ENCODE measurements around the gene KCNQ1. TPM values are rescaled to one million over a fixed set of nuclear protein-coding genes. Genes with fewer than 3 reads are reported as not detected.

KCNQ1 gene
- total and polyA plus RNA-seq, 2 of the 13 experiments (the other 11 are each of a cell fraction or from before 2014, with no cell fraction given) = 0.02 to 0.08 TPM

GRCh38 chr11:2651054-2651617, 206.3 kb downstream of the KCNQ1 start (continued):
- TF ChIP-seq RBAK (CRISPR knock-in tag; IDR thresholded peaks at IDR 0.05) (no peak), POLR2G (IDR thresholded peaks at IDR 0.05; ENCODE audit: low read depth, low read length) (peak; percentile 65; the same call in 1 of the 2 replicates), RBM22 (optimal IDR thresholded peaks at IDR 0.05; ENCODE audit: low read length) (peak; percentile 62), FLYWCH1 (CRISPR knock-in tag; IDR thresholded peaks at IDR 0.05) (no peak), RAD21 (CRISPR knock-in tag; IDR thresholded peaks at IDR 0.05) (no peak), POLR2AphosphoS5 (IDR thresholded peaks at IDR 0.05; ENCODE audit: low read depth, low read length) (peak; percentile 55; the same call in 1 of the 2 replicates), ATF4 (CRISPR knock-in tag; IDR thresholded peaks at IDR 0.05) (no peak)

- POLR2A ChIA-PET = no interaction called here
- no peaks in the 10 kb centered on the region for H3K27me3 ChIP-seq (ENCODE audit: control insufficient read depth in 1 of 2, insufficient read depth in 2 of 2, low read length in 2 of 2)
- no peak for FAIRE-seq
- no peak overlapping the region for H3K27ac ChIP-seq (ENCODE audit: extremely low read length, insufficient read depth, low read length)
- no peak for TF ChIP-seq CHD4 (IDR thresholded peaks at IDR 0.05; ENCODE audit: borderline replicate concordance, low read length)
- TF ChIP-seq RBM22 (optimal IDR thresholded peaks at IDR 0.05; ENCODE audit: low read length) = peak; percentile 68
- no peak for TF ChIP-seq GPBP1L1 (CRISPR knock-in tag; IDR thresholded peaks at IDR 0.05)
- TF ChIP-seq POLR2A (IDR thresholded peaks at IDR 0.05; ENCODE audit: insufficient read depth in 1 of 2, low read depth in 2 of 2, low read length in 2 of 2) = peak in 1 of 2 experiments; percentile 21; a peak in 2 of 4 replicates
- TF ChIP-seq U2AF1 (optimal IDR thresholded peaks at IDR 0.05; ENCODE audit: low read depth, low read length) = peak; percentile 13
- TF ChIP-seq HMG20A (CRISPR knock-in tag; IDR thresholded peaks at IDR 0.05; ENCODE audit: borderline replicate concordance) = no peak
- TF ChIP-seq AGO1 (IDR thresholded peaks at IDR 0.05; ENCODE audit: low read depth, low read length, poor library complexity, severe bottlenecking) = peak; percentile 98
- peak; percentile 98 for TF ChIP-seq AGO2 (optimal IDR thresholded peaks at IDR 0.05; ENCODE audit: low read depth, low read length)
- TF ChIP-seq ZSCAN30 (CRISPR knock-in tag; IDR thresholded peaks at IDR 0.05) = 0 out of 2 replicates have a peak, but pooled peaks have one; percentile 56
- TF ChIP-seq NCOA5 (CRISPR knock-in tag; IDR thresholded peaks at IDR 0.05) = 0 out of 2 replicates have a peak, but pooled peaks have one; percentile 56
- TF ChIP-seq SALL1 (CRISPR knock-in tag; IDR thresholded peaks at IDR 0.05) = no peak
- TF ChIP-seq HOXA3 (CRISPR knock-in tag; IDR thresholded peaks at IDR 0.05) = 0 out of 2 replicates have a peak, but pooled peaks have one; percentile 3
- no peak for TF ChIP-seq SIN3B (IDR thresholded peaks at IDR 0.05; ENCODE audit: low read length)
- TF ChIP-seq ZFP91 (CRISPR knock-in tag; IDR thresholded peaks at IDR 0.05; ENCODE audit: borderline replicate concordance) = 0 out of 2 replicates have a peak, but pooled peaks have one; percentile 21
- CTCF ChIA-PET (ENCODE audit: low intra/inter-chr PET ratio, low total read pairs) = no interaction called here
- BruUV-seq (replicated peaks) = no TSS peak
- in situ Hi-C loops (cut with HindIII; ENCODE audit: extremely low pct_ligation_motif_present, low pct_unique_long_range_greater_than_20kb) = no loop called here
- intact Hi-C loops (cut with micrococcal nuclease; ENCODE audit: unreplicated experiment) = loop anchor here (5.0 kb wide), 1 partner anchor 120 kb away; no protein-coding TSS in a partner anchor
- ATAC-seq = 0 out of 3 replicates have a peak, but pooled peaks have one; percentile 4
- H3K4me2 ChIP-seq (ENCODE audit: low read depth, low read length) = no peak overlapping the region
- H3K4me1 ChIP-seq (ENCODE audit: insufficient read depth, low read length) = no peaks in the 10 kb centered on the region
- H4K20me1 ChIP-seq (ENCODE audit: insufficient read depth, low read length) = peaks cover 17% of the 10 kb centered on the region
- no peaks in the 10 kb centered on the region for H3K79me2 ChIP-seq (ENCODE audit: insufficient read depth, low read length)
- no peak overlapping the region for H3K4me3 ChIP-seq (replicated peaks in 1 of 3; ENCODE audit: insufficient read depth in 1 of 3, low read depth in 2 of 3, low read length in 3 of 3)
- 0 out of 5 replicates have a peak, but pooled peaks cover 1 to 4% of the 10 kb centered on the region in 2 experiments for H3K36me3 ChIP-seq (replicated peaks in 1 of 2; ENCODE audit: control insufficient read depth in 1 of 2, insufficient read depth in 2 of 2, low read length in 2 of 2)
- H2AFZ ChIP-seq (ENCODE audit: low read length) = no peak overlapping the region
- H3K9me3 ChIP-seq (ENCODE audit: low read length) = peaks cover 81% of the 10 kb centered on the region
- H3K9ac ChIP-seq (ENCODE audit: insufficient read depth, low read depth, low read length) = no peak overlapping the region
- DNase-seq (ENCODE audit: low spot score) = no peak
- WGBS (ENCODE audit: low lambda C conversion rate) = 96% methylated on average over 3 of the region's 7 CpGs
These were observed 207.0 kb downstream of the KCNQ1 start for GRCh38 chr11:2651826-2652271.

Data from HepG2 (cell line).